ENCODE measurements around the gene ARHGAP4. TPM values are rescaled to one million over a fixed set of nuclear protein-coding genes. Genes with fewer than 3 reads are reported as not detected.

The ARHGAP4 gene
- total RNA-seq, 1 experiment from 2014 or later, result 67.4 TPM

DNA sequence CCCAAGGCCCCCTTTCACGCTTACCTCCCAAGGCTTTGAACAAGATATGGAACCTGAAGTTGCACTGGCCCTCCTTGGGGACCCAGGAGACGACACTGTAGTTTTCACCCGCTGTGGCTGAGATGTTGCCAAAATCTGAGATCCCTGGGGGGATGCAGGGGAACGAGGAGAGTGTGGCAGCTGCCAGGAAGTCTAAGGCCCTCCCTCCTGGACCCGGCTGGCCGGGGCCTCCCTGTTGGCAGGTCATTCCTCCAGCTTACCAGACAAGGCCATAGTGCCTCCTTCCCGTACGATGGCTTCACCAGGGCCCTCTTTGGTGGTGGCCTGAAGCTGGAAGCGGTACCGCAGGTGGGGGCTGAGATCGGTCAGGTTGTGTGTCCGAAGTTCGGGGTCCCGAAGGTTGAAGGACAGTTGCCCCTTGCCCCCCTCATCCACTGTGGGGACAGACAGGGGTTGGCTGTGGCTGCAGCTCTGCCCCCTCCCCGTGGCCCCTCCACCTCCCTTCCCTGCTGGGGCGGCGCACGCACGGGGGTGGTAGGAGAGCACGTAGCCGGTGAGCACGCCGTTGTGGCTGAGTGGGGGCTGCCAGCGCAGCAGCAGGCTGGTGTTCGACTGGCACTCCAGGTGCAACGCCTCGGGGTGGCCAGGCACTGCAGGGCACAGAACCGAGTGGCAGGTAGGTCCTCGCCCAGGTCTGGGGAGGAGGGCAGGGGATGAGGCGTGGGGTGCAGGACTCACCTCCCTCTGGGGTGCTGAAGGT, 61.3 kb downstream of the ARHGAP4 start (continued):
- TF ChIP-seq CBX3 (IDR thresholded peaks at IDR 0.05; ENCODE audit: low read depth), result no peak
- TF ChIP-seq YY1 (IDR thresholded peaks at IDR 0.05; ENCODE audit: extremely low read depth, insufficient replicate concordance, low read depth, low read length), result no peak
- no peak for TF ChIP-seq ZNF274 (IDR thresholded peaks at IDR 0.05; ENCODE audit: low read depth, low read length)
- no peak for TF ChIP-seq CEBPB (IDR thresholded peaks at IDR 0.05; ENCODE audit: low read depth)
- TF ChIP-seq EZH2 (IDR thresholded peaks at IDR 0.05), result no peak
- TF ChIP-seq, protein P1, sequence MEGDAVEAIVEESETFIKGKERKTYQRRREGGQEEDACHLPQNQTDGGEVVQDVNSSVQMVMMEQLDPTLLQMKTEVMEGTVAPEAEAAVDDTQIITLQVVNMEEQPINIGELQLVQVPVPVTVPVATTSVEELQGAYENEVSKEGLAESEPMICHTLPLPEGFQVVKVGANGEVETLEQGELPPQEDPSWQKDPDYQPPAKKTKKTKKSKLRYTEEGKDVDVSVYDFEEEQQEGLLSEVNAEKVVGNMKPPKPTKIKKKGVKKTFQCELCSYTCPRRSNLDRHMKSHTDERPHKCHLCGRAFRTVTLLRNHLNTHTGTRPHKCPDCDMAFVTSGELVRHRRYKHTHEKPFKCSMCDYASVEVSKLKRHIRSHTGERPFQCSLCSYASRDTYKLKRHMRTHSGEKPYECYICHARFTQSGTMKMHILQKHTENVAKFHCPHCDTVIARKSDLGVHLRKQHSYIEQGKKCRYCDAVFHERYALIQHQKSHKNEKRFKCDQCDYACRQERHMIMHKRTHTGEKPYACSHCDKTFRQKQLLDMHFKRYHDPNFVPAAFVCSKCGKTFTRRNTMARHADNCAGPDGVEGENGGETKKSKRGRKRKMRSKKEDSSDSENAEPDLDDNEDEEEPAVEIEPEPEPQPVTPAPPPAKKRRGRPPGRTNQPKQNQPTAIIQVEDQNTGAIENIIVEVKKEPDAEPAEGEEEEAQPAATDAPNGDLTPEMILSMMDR (IDR thresholded peaks at IDR 0.05 in 2 of 3, conservative IDR thresholded peaks at IDR 0.05 in 1 of 3; ENCODE audit: borderline replicate concordance in 1 of 3, insufficient read depth in 1 of 3, low read depth in 2 of 3, low read length in 2 of 3), result no peak
- no peak for TF ChIP-seq SIN3A (IDR thresholded peaks at IDR 0.05; ENCODE audit: low read depth)
- no peak for TF ChIP-seq EZH2phosphoT487 (IDR thresholded peaks at IDR 0.05; ENCODE audit: borderline replicate concordance)

DNA sequence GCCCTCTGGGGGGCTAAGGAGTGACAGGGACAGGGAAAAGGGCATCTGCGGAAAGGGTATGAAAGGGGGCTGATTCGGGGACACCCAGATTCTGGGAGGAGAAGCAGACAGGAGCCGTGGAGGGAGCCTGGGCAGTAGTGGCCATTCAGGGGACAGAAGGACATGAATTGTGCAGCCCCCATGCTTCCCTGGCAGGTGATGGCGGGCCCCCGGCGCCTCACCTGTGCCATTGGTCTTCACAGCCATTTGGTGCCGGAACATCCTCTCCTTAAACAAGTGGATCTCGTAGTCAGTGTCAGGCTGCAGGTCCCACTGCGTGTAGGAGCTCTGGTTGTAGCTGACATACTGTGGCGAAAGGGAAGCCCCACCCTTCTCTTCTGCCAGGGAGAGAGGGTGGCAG, 62.0 kb downstream of the ARHGAP4 start:
- no peaks in the 10 kb centered on the region for H3K4me1 ChIP-seq (ENCODE audit: control insufficient read depth in 1 of 2, insufficient read depth in 2 of 2, low read length in 2 of 2)
- DNase-seq (ENCODE audit: low read depth, low spot score) (no peak), ATAC-seq (no peak)
- no peak overlapping the region for H3K27ac ChIP-seq (ENCODE audit: low read depth, low read length)
- H3K9me2 ChIP-seq (ENCODE audit: insufficient read depth), result no peaks in the 10 kb centered on the region
- no TSS peak for BruUV-seq (replicated peaks)
- POLR2A ChIA-PET, result no interaction called here
- H3K9me3 ChIP-seq (ENCODE audit: control insufficient read depth in 1 of 2, insufficient read depth in 1 of 2, low read depth in 1 of 2, low read length in 2 of 2), result no peaks in the 10 kb centered on the region
- no peaks in the 10 kb centered on the region for H3K36me3 ChIP-seq (ENCODE audit: control insufficient read depth in 1 of 2, insufficient read depth in 2 of 2, low read length in 2 of 2)
- H4K20me1 ChIP-seq (ENCODE audit: insufficient read depth), result no peaks in the 10 kb centered on the region
- CTCF ChIA-PET, result no interaction called here
- intact Hi-C loops (cut with micrococcal nuclease), result no loop called here
- no peak overlapping the region for H2AFZ ChIP-seq (ENCODE audit: low read depth, low read length, poor library complexity, severe bottlenecking)
- TF ChIP-seq EGR1 (IDR thresholded peaks at IDR 0.05; ENCODE audit: low read depth), result no peak
- TF ChIP-seq, protein P2, sequence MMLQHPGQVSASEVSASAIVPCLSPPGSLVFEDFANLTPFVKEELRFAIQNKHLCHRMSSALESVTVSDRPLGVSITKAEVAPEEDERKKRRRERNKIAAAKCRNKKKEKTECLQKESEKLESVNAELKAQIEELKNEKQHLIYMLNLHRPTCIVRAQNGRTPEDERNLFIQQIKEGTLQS (IDR thresholded peaks at IDR 0.05), result no peak
- no peak for TF ChIP-seq FOSL1 (IDR thresholded peaks at IDR 0.05; ENCODE audit: low read depth)
- TF ChIP-seq, protein P3, sequence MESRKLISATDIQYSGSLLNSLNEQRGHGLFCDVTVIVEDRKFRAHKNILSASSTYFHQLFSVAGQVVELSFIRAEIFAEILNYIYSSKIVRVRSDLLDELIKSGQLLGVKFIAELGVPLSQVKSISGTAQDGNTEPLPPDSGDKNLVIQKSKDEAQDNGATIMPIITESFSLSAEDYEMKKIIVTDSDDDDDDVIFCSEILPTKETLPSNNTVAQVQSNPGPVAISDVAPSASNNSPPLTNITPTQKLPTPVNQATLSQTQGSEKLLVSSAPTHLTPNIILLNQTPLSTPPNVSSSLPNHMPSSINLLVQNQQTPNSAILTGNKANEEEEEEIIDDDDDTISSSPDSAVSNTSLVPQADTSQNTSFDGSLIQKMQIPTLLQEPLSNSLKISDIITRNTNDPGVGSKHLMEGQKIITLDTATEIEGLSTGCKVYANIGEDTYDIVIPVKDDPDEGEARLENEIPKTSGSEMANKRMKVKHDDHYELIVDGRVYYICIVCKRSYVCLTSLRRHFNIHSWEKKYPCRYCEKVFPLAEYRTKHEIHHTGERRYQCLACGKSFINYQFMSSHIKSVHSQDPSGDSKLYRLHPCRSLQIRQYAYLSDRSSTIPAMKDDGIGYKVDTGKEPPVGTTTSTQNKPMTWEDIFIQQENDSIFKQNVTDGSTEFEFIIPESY (IDR thresholded peaks at IDR 0.05; ENCODE audit: extremely low read depth, insufficient replicate concordance, low read length), result no peak
- no peak for TF ChIP-seq YY1 (IDR thresholded peaks at IDR 0.05; ENCODE audit: extremely low read depth, insufficient replicate concordance, low read depth, low read length)
- no peak for TF ChIP-seq JUND (IDR thresholded peaks at IDR 0.05)
- TF ChIP-seq CEBPB (IDR thresholded peaks at IDR 0.05; ENCODE audit: low read depth), result no peak
- TF ChIP-seq, protein P4, sequence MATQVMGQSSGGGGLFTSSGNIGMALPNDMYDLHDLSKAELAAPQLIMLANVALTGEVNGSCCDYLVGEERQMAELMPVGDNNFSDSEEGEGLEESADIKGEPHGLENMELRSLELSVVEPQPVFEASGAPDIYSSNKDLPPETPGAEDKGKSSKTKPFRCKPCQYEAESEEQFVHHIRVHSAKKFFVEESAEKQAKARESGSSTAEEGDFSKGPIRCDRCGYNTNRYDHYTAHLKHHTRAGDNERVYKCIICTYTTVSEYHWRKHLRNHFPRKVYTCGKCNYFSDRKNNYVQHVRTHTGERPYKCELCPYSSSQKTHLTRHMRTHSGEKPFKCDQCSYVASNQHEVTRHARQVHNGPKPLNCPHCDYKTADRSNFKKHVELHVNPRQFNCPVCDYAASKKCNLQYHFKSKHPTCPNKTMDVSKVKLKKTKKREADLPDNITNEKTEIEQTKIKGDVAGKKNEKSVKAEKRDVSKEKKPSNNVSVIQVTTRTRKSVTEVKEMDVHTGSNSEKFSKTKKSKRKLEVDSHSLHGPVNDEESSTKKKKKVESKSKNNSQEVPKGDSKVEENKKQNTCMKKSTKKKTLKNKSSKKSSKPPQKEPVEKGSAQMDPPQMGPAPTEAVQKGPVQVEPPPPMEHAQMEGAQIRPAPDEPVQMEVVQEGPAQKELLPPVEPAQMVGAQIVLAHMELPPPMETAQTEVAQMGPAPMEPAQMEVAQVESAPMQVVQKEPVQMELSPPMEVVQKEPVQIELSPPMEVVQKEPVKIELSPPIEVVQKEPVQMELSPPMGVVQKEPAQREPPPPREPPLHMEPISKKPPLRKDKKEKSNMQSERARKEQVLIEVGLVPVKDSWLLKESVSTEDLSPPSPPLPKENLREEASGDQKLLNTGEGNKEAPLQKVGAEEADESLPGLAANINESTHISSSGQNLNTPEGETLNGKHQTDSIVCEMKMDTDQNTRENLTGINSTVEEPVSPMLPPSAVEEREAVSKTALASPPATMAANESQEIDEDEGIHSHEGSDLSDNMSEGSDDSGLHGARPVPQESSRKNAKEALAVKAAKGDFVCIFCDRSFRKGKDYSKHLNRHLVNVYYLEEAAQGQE (IDR thresholded peaks at IDR 0.05; ENCODE audit: low read depth), result no peak
- H3K27me3 ChIP-seq (ENCODE audit: insufficient read depth, low read length), result no peaks in the 10 kb centered on the region
- no peak overlapping the region for H3K9ac ChIP-seq (ENCODE audit: low read length)
- no peaks in the 10 kb centered on the region for H3K79me2 ChIP-seq (ENCODE audit: insufficient read depth, low read length)
- RAD21 ChIA-PET (ENCODE audit: low non-redundant PET in 1 of 2, low total read pairs in 2 of 2, uncharacterized antibody in 2 of 2, unreplicated experiment in 2 of 2), result no interaction called here
- no peak overlapping the region for H3K4me3 ChIP-seq (replicated peaks in 1 of 2; ENCODE audit: low read depth in 1 of 2, low read length in 2 of 2)
- H3K4me2 ChIP-seq (ENCODE audit: low read length), result no peak overlapping the region
